VCaP (cell line): ENCODE data around the gene KYNU.
"Not testable (repeated sequence)": the region's sequence is repeated elsewhere in the genome, so short reads cannot be mapped to it uniquely, and the experiment has no call there.

Experiments used
- H3K27ac ChIP-seq: fragments of 450-650 bp; 2 replicates; pipeline ENCODE4 v1.5.1; 2017
- CTCF ChIP-seq: fragments of 450-650 bp; conservative IDR thresholded peaks from 2 replicates; pipeline ENCODE4 v1.5.1; 2017; ENCODE audit warnings: mild to moderate bottlenecking, moderate library complexity

Gene KYNU

GRCh38 chr2:143068509-143068908, 191.0 kb downstream of the KYNU start:
- no peak for TF ChIP-seq CTCF
- H3K27ac ChIP-seq, result no peak overlapping the region

- no peak for TF ChIP-seq CTCF
- H3K27ac ChIP-seq, result no peak overlapping the region
These were observed 193.2 kb downstream of the KYNU start for GRCh38 chr2:143070704-143071103.

- no peak overlapping the region for H3K27ac ChIP-seq
- no peak for TF ChIP-seq CTCF
These were observed 193.9 kb downstream of the KYNU start for GRCh38 chr2:143071185-143071876.

GRCh38 chr2:143074913-143075312, 197.4 kb downstream of the KYNU start:
- not testable (repeated sequence) for H3K27ac ChIP-seq

- TF ChIP-seq CTCF, result no peak
- H3K27ac ChIP-seq, result no peak overlapping the region
These were observed 198.2 kb downstream of the KYNU start for GRCh38 chr2:143075711-143076110.

- no peak overlapping the region for H3K27ac ChIP-seq
- TF ChIP-seq CTCF, result no peak
These were observed 200.6 kb downstream of the KYNU start for GRCh38 chr2:143078104-143078503.

- no peak overlapping the region for H3K27ac ChIP-seq
- no peak for TF ChIP-seq CTCF
These were observed 204.2 kb downstream of the KYNU start for GRCh38 chr2:143081616-143082015.

- TF ChIP-seq CTCF, result no peak
- no peak overlapping the region for H3K27ac ChIP-seq
These were observed 206.2 kb downstream of the KYNU start for GRCh38 chr2:143083636-143084035.
